ENCODE data around the gene ENC1. TPM values are rescaled to one million over a fixed set of nuclear protein-coding genes. Genes with fewer than 3 reads are reported as not detected.

ENC1 gene
- total and polyA plus RNA-seq, 2 of the 4 experiments (the other 2 are of a cell fraction): 25.6 to 70.8 TPM

DNA sequence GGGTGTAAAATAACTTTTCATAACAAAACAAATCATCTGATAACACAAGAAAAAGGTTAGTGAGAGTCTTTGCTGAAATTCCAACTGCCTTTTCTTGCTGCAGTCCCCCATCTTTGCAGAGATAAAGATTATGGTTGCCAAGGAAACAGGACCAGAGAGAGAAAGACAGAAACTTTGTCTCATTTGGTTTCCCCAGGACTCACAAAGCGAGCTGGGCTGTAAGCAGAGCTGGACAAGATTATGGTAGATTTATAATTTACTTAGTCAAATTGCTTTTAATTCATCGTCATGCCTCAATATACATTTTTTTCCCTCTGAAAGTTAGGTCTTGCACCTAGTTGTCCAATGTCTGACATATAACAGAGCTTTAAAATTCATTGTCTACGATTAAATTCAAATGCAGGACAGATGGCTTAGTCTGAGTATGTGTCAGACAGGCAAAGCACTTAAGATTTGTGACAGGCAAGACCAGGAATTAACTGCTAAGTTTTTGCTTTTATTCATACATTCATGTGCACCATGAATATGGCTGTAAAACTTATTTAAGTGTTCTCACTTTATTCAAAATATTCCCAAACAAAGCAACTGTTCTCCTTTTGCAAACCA lies 17.4 kb downstream of the ENC1 start:
- Histone ChIP-seq H2AK9ac (replicated peaks; ENCODE audit: low read depth, low read length, poor library complexity) (no peak overlapping the region), H3K4me1 (ENCODE audit: control insufficient read depth, insufficient read depth, low read length) (no peaks in the 10 kb centered on the region; the same call in 1 of the 2 replicates), H3K4ac (ENCODE audit: low read depth, low read length) (no peak overlapping the region), H2BK5ac (ENCODE audit: low read depth, low read length, poor library complexity, severe bottlenecking) (no peak overlapping the region), H3K14ac (replicated peaks; ENCODE audit: low read depth, low read length) (no peak overlapping the region), H3K27ac (ENCODE audit: insufficient read depth, low read length) (no peak overlapping the region), H2BK20ac (ENCODE audit: low read depth, low read length) (no peak overlapping the region), H2BK120ac (ENCODE audit: low read depth, low read length) (no peak overlapping the region), H3K9ac (ENCODE audit: low read depth, low read length) (no peak overlapping the region), H3K56ac (ENCODE audit: extremely low read depth, insufficient read depth, low read length) (no peak overlapping the region), H3K23ac (ENCODE audit: low read depth, low read length) (no peak overlapping the region), H2AFZ (replicated peaks; ENCODE audit: low read length, poor library complexity) (no peak overlapping the region), H3K4me3 (ENCODE audit: insufficient read depth, low read depth, low read length) (no peak overlapping the region), H3K27me3 (ENCODE audit: control insufficient read depth, insufficient read depth, low read length) (no peaks in the 10 kb centered on the region), H4K20me1 (ENCODE audit: insufficient read depth, low read length) (no peaks in the 10 kb centered on the region), H3K79me1 (ENCODE audit: low read depth in 1 of 2, low read length in 2 of 2) (peaks cover 3 to 7% of the 10 kb centered on the region in 2 experiments), H3K9me3 (ENCODE audit: control insufficient read depth, insufficient read depth, low read length) (no peaks in the 10 kb centered on the region), H3K18ac (ENCODE audit: low read depth, low read length) (no peak overlapping the region), H2AK5ac (ENCODE audit: low read depth, low read length) (no peak overlapping the region), H4K5ac (ENCODE audit: low read depth, low read length) (no peak overlapping the region), H4K91ac (ENCODE audit: insufficient read depth, low read depth, low read length) (no peak overlapping the region), H3K4me2 (ENCODE audit: low read depth, low read length) (no peak overlapping the region), H4K8ac (ENCODE audit: low read depth in 2 of 2, low read length in 2 of 2) (no peak overlapping the region), H2BK15ac (ENCODE audit: low read depth, low read length) (no peak overlapping the region), H3K9me1 (ENCODE audit: insufficient read depth, low read length) (peaks cover 3% of the 10 kb centered on the region; the same call in 1 of the 2 replicates), H3K36me3 (ENCODE audit: control insufficient read depth, insufficient read depth, low read length) (peaks cover 4% of the 10 kb centered on the region; the same call in 1 of the 2 replicates)
- CTCF ChIA-PET: no interaction called here
- DNase-seq: no peak
- POLR2A ChIA-PET (ENCODE audit: unreplicated experiment): no interaction called here
- no CpG with 5 or more reads among the region's 3 CpGs for WGBS, 2 experiments (ENCODE audit: extremely low coverage in 2 of 2, insufficient read length in 1 of 2)
- in situ Hi-C loops (cut with MboI; ENCODE audit: low sequenced_read_pairs): no loop called here
- intact Hi-C loops (cut with micrococcal nuclease): no loop called here
- TF ChIP-seq, protein P1, sequence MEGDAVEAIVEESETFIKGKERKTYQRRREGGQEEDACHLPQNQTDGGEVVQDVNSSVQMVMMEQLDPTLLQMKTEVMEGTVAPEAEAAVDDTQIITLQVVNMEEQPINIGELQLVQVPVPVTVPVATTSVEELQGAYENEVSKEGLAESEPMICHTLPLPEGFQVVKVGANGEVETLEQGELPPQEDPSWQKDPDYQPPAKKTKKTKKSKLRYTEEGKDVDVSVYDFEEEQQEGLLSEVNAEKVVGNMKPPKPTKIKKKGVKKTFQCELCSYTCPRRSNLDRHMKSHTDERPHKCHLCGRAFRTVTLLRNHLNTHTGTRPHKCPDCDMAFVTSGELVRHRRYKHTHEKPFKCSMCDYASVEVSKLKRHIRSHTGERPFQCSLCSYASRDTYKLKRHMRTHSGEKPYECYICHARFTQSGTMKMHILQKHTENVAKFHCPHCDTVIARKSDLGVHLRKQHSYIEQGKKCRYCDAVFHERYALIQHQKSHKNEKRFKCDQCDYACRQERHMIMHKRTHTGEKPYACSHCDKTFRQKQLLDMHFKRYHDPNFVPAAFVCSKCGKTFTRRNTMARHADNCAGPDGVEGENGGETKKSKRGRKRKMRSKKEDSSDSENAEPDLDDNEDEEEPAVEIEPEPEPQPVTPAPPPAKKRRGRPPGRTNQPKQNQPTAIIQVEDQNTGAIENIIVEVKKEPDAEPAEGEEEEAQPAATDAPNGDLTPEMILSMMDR (conservative IDR thresholded peaks at IDR 0.05; ENCODE audit: low read depth, low read length): no peak
- no peak for TF ChIP-seq MAFK (IDR thresholded peaks at IDR 0.05; ENCODE audit: low read depth, low read length)
- TF ChIP-seq NFE2L2 (IDR thresholded peaks at IDR 0.05; ENCODE audit: low read depth, low read length): no peak
- TF ChIP-seq CHD1 (IDR thresholded peaks at IDR 0.05; ENCODE audit: low read depth, low read length): no peak
- TF ChIP-seq MAZ (IDR thresholded peaks at IDR 0.05; ENCODE audit: borderline replicate concordance, low read depth, low read length): no peak
- no peak for TF ChIP-seq BHLHE40 (IDR thresholded peaks at IDR 0.05; ENCODE audit: low read depth, low read length)
- TF ChIP-seq MXI1 (IDR thresholded peaks at IDR 0.05; ENCODE audit: borderline replicate concordance, low read depth, low read length): no peak
- TF ChIP-seq CEBPB (IDR thresholded peaks at IDR 0.05; ENCODE audit: low read depth, low read length): no peak
- TF ChIP-seq, protein P2, sequence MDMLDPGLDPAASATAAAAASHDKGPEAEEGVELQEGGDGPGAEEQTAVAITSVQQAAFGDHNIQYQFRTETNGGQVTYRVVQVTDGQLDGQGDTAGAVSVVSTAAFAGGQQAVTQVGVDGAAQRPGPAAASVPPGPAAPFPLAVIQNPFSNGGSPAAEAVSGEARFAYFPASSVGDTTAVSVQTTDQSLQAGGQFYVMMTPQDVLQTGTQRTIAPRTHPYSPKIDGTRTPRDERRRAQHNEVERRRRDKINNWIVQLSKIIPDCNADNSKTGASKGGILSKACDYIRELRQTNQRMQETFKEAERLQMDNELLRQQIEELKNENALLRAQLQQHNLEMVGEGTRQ (IDR thresholded peaks at IDR 0.05; ENCODE audit: low read depth, low read length): no peak
- no peak for TF ChIP-seq RCOR1 (IDR thresholded peaks at IDR 0.05; ENCODE audit: insufficient replicate concordance, low read length)
- TF ChIP-seq SMC3 (IDR thresholded peaks at IDR 0.05; ENCODE audit: low read depth, low read length): no peak
- no peak for TF ChIP-seq POLR2A (IDR thresholded peaks at IDR 0.05; ENCODE audit: low read depth, low read length)
- TF ChIP-seq, protein P3, sequence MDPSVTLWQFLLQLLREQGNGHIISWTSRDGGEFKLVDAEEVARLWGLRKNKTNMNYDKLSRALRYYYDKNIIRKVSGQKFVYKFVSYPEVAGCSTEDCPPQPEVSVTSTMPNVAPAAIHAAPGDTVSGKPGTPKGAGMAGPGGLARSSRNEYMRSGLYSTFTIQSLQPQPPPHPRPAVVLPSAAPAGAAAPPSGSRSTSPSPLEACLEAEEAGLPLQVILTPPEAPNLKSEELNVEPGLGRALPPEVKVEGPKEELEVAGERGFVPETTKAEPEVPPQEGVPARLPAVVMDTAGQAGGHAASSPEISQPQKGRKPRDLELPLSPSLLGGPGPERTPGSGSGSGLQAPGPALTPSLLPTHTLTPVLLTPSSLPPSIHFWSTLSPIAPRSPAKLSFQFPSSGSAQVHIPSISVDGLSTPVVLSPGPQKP (IDR thresholded peaks at IDR 0.05; ENCODE audit: borderline replicate concordance, low read depth, low read length): no peak
- TF ChIP-seq FOS (IDR thresholded peaks at IDR 0.05; ENCODE audit: low read depth, low read length): no peak
- TF ChIP-seq RFX5 (IDR thresholded peaks at IDR 0.05; ENCODE audit: low read depth, low read length): no peak
- no peak for TF ChIP-seq RAD21 (IDR thresholded peaks at IDR 0.05; ENCODE audit: low read length)
- no TSS peak for BruUV-seq (replicated peaks)
- no peak for ATAC-seq (ENCODE audit: low read depth)
- dilution Hi-C loops (cut with HindIII; ENCODE audit: low sequenced_read_pairs, unreplicated experiment): no loop called here

Data from IMR-90 (cell line).